Measurements from ENCODE around the gene MED13L. TPM values are rescaled to one million over a fixed set of nuclear protein-coding genes. Genes with fewer than 3 reads are reported as not detected.
"Not testable (repeated sequence)": the region's sequence is repeated elsewhere in the genome, so short reads cannot be mapped to it uniquely, and the experiment has no call there.

Gene MED13L
- total RNA-seq, 1 donor from 2014 or later = 141 TPM

DNA sequence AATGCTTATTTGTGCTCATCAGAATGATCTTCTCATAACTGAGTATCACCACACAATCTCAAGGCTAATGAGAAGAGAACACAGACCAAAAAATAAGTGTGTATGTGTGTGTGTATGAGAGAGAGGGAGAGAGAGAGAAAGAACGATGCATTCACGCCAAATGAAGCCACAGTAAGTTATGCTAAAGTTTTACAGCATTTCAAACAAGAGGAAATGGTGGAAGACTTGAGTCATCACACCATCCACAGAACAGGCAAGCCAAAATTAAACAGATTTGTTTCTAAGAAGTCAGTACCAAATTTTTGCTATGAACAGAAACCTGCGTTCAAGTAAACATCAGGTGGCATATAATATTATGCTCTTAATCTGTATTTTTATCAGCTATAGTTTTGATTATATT lies 141.2 kb downstream of the MED13L start:
- no peak overlapping the region for H3K4me3 Mint-ChIP-seq (ENCODE audit: low read depth)

DNA sequence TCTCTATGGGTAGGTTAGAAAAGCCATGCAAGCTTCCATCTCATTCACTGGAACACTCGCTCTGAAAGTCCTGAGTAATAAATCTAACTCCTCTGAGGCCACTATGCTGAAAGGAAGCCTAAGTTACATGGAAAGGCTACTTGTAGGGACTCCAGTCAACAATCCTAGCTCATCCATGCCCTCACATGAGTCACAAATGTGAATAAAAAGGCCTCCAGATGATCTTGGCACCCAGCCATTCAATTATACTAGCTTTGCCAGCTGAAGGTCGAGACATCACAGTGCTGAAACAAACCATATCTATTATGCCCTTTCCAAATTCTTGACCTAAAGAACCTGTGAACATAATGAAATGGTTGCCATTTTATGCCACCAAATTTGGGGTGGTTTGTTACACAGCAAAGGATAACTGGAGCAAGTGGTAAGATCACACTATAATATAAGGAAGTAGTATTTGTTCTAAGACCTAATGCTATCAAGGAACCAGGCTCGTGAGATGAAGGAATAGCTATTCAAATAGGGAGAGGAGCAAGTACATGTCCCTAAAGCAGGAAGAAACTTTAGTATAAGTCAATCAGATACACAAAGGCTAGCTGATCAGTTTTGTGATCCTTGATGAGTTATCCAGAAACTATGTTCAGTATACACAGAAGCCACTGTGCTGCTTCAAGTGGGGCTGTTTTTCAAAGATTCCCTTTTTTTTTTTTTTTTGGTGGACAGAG lies 142.1 kb downstream of the MED13L start:
- no peak for DNase-seq (ENCODE audit: low spot score, unreplicated experiment)
- H3K27me3 Mint-ChIP-seq = no peaks in the 10 kb centered on the region
- H3K4me3 Mint-ChIP-seq (ENCODE audit: low read depth) = no peak overlapping the region
- TF ChIP-seq, protein P1, sequence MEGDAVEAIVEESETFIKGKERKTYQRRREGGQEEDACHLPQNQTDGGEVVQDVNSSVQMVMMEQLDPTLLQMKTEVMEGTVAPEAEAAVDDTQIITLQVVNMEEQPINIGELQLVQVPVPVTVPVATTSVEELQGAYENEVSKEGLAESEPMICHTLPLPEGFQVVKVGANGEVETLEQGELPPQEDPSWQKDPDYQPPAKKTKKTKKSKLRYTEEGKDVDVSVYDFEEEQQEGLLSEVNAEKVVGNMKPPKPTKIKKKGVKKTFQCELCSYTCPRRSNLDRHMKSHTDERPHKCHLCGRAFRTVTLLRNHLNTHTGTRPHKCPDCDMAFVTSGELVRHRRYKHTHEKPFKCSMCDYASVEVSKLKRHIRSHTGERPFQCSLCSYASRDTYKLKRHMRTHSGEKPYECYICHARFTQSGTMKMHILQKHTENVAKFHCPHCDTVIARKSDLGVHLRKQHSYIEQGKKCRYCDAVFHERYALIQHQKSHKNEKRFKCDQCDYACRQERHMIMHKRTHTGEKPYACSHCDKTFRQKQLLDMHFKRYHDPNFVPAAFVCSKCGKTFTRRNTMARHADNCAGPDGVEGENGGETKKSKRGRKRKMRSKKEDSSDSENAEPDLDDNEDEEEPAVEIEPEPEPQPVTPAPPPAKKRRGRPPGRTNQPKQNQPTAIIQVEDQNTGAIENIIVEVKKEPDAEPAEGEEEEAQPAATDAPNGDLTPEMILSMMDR (IDR thresholded peaks at IDR 0.05; ENCODE audit: unreplicated experiment) = no peak
- H3K36me3 Mint-ChIP-seq (ENCODE audit: insufficient read depth) = no peaks in the 10 kb centered on the region
- H3K4me1 Mint-ChIP-seq (ENCODE audit: low read depth) = peaks cover 23% of the 10 kb centered on the region
- H3K9me3 Mint-ChIP-seq (ENCODE audit: low read depth) = no peaks in the 10 kb centered on the region
- no peak overlapping the region for H3K27ac Mint-ChIP-seq

More for the DNA sequence above, 141.2 kb downstream of the MED13L start:
- no peak for DNase-seq (ENCODE audit: low spot score, unreplicated experiment)
- Mint-ChIP-seq H3K4me1 (ENCODE audit: low read depth) (peaks cover 24% of the 10 kb centered on the region), H3K9me3 (ENCODE audit: low read depth) (no peaks in the 10 kb centered on the region), H3K36me3 (ENCODE audit: insufficient read depth) (no peaks in the 10 kb centered on the region), H3K27me3 (no peaks in the 10 kb centered on the region), H3K27ac (no peak overlapping the region)
- TF ChIP-seq, protein P1 (IDR thresholded peaks at IDR 0.05; ENCODE audit: unreplicated experiment) = no peak

DNA sequence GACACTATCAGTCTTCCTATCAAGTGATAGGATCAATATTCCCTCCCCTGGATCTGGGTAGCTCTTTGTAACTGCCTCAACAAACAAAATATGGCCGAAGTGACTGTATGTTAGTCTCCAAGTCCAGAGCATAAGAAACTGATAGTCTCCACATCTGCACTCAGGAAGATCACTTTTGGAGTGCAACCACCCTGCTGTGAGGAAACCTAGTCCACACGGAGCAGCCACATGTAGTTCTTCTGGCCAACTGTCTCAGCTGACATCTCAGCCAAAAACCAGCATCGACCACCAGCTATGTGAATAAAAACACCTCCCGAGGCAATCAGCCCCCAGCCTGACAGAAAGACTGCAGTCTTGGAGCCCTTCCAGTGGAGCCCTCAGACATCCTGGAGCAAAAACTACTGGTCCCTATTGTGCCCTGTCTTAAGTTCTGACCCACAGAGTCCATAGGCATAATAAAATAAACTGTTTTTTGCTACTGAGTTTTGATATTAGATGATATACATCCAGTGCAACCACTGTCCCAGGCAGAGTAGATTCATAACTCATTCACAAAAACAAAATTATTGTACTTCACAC lies 143.8 kb downstream of the MED13L start:
- TF ChIP-seq, protein P1 (IDR thresholded peaks at IDR 0.05; ENCODE audit: unreplicated experiment) = no peak
- Mint-ChIP-seq H3K27me3 (no peaks in the 10 kb centered on the region), H3K4me3 (ENCODE audit: low read depth) (no peak overlapping the region), H3K9me3 (ENCODE audit: low read depth) (no peaks in the 10 kb centered on the region), H3K27ac (no peak overlapping the region), H3K4me1 (ENCODE audit: low read depth) (peaks cover 17% of the 10 kb centered on the region), H3K36me3 (ENCODE audit: insufficient read depth) (no peaks in the 10 kb centered on the region)
- no peak for DNase-seq (ENCODE audit: low spot score, unreplicated experiment)

DNA sequence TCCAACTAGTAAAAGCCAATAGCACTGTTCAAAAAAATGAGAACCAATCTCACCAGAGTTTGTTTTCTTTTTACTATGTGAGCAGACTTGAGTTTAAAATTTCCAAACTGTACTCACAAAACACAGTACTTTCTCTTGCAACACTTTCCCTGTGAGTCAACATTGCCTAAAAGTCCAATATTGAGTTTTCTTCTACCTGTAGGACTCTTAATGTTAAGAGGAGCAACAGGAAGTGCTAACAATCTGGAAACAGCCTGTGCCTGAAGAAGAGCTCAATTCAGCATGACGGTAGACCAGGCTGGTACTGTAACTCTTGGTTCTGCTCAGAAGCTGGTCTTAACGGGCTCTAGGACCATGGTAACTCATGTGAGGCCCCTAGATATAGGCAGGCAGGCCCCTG lies 144.3 kb downstream of the MED13L start:
- H3K27ac Mint-ChIP-seq = no peak overlapping the region
- H3K27me3 Mint-ChIP-seq = no peaks in the 10 kb centered on the region
- no peak overlapping the region for H3K4me3 Mint-ChIP-seq (ENCODE audit: low read depth)
- no peak for DNase-seq (ENCODE audit: low spot score, unreplicated experiment)
- TF ChIP-seq, protein P1 (IDR thresholded peaks at IDR 0.05; ENCODE audit: unreplicated experiment) = no peak
- H3K9me3 Mint-ChIP-seq (ENCODE audit: low read depth) = no peaks in the 10 kb centered on the region
- peaks cover 17% of the 10 kb centered on the region for H3K4me1 Mint-ChIP-seq (ENCODE audit: low read depth)
- H3K36me3 Mint-ChIP-seq (ENCODE audit: insufficient read depth) = no peaks in the 10 kb centered on the region

DNA sequence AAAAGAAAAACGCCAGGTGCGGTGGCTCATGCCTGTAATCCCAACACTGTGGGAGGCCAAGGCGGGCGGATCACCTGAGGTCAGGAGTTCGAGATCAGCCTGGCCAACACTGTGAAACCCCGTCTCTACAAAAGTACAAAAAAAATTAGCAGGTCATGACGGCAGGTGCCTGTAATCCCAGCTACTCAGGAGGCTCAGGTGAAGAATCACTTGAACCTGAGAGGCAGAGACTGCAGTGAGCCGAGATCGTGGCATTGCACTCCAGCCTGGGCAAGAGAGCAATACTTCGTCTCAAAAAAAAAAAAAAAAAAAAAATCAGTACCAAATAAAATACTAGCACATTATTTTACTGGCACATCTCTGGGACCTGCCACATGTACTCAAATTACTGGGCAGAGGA lies 145.5 kb downstream of the MED13L start:
- H3K9me3 Mint-ChIP-seq (ENCODE audit: low read depth); H3K36me3 Mint-ChIP-seq (ENCODE audit: insufficient read depth): not testable (repeated sequence)

DNA sequence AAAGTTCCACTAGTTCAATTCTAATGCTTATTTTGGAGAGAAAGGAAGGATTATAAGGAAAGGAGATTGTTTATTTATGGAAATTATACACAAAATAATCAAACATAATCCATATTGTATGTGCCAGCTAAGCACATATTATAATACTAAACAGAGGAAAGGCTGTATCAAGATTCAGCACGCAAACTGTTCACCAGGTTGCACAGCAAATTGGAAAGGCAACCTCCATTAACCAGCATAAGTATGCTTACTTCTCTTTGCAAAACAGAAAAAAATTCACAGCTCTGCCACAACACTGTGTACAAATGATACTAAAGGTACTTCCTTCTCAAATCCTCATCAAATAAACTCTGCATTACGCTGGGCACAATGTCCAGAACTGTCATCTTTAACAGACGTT lies 146.3 kb downstream of the MED13L start:
- H3K4me1 Mint-ChIP-seq (ENCODE audit: low read depth) = peaks cover 15% of the 10 kb centered on the region
- no peak for DNase-seq (ENCODE audit: low spot score, unreplicated experiment)
- no peak overlapping the region for H3K4me3 Mint-ChIP-seq (ENCODE audit: low read depth)
- no peak overlapping the region for H3K27ac Mint-ChIP-seq
- TF ChIP-seq, protein P1 (IDR thresholded peaks at IDR 0.05; ENCODE audit: unreplicated experiment) = no peak
- H3K36me3 Mint-ChIP-seq (ENCODE audit: insufficient read depth) = no peaks in the 10 kb centered on the region
- H3K9me3 Mint-ChIP-seq (ENCODE audit: low read depth) = no peaks in the 10 kb centered on the region
- H3K27me3 Mint-ChIP-seq = no peaks in the 10 kb centered on the region

More for the DNA sequence above, 145.5 kb downstream of the MED13L start:
- H3K4me3 Mint-ChIP-seq (ENCODE audit: low read depth); H3K27me3 Mint-ChIP-seq; H3K27ac Mint-ChIP-seq; DNase-seq (ENCODE audit: low spot score, unreplicated experiment): not testable (repeated sequence)
- H3K4me1 Mint-ChIP-seq (ENCODE audit: low read depth) = peaks cover 15% of the 10 kb centered on the region
